ENCODE results near the gene NEK7.

The NEK7 gene

DNA sequence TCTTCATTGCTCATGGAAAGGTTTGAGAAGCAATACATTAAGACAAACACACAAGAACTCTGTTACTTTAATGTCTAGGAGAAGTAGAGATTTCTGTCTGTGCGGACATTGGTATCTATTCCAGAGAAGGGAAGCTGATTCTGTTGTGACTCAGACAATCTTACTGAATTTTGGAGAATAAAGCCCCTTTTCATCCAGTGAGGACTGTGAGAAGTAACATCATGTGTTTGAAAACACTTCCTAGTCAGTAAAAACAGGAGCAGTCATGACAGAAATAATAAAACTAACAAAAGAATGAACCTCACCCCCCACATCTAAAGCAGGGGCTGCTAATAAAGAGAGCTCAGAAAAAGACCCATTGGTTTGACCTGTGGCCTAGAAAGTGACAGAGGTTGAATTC lies 46.6 kb downstream of the NEK7 start:
- no peak for DNase-seq (ENCODE audit: low spot score)
- Histone ChIP-seq H3K27ac (no peak overlapping the region), H3K4me3 (no peak overlapping the region)
- TF ChIP-seq, protein P1, sequence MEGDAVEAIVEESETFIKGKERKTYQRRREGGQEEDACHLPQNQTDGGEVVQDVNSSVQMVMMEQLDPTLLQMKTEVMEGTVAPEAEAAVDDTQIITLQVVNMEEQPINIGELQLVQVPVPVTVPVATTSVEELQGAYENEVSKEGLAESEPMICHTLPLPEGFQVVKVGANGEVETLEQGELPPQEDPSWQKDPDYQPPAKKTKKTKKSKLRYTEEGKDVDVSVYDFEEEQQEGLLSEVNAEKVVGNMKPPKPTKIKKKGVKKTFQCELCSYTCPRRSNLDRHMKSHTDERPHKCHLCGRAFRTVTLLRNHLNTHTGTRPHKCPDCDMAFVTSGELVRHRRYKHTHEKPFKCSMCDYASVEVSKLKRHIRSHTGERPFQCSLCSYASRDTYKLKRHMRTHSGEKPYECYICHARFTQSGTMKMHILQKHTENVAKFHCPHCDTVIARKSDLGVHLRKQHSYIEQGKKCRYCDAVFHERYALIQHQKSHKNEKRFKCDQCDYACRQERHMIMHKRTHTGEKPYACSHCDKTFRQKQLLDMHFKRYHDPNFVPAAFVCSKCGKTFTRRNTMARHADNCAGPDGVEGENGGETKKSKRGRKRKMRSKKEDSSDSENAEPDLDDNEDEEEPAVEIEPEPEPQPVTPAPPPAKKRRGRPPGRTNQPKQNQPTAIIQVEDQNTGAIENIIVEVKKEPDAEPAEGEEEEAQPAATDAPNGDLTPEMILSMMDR (IDR thresholded peaks at IDR 0.05) = no peak

DNA sequence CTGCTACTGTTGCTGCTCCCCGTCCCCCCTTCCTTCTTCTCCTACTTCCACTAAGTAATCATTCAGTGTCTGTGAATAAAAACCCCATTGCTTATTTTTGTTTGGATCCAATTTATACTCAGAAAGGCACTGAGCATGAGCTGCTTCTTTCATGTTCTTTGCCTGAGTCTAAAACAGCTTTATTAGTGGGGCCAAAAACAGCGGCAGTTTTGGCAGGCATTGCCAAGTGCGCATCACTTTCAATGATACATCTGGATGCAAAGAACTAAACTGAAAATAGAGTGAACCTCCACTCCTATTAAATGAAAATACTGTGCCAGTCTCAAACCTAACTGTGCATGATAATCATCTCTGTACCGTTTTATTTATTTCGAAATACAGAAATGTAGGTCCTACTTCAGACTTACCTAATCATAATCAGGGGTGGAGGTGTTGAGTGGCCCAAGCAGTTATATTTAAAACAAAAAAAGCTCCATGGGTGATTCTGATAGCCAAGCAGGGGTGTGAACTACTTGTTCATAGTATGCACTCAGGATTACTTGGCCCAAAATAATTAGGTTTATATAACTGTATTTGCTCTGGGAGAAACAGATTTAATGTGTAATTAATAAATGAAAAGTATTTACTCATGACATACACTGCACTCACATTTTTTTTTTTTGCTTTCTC lies 48.4 kb downstream of the NEK7 start:
- no peak overlapping the region for H3K4me3 ChIP-seq
- TF ChIP-seq, protein P1 (IDR thresholded peaks at IDR 0.05) = no peak
- H3K27ac ChIP-seq = no peak overlapping the region
- DNase-seq (ENCODE audit: low spot score) = no peak

DNA sequence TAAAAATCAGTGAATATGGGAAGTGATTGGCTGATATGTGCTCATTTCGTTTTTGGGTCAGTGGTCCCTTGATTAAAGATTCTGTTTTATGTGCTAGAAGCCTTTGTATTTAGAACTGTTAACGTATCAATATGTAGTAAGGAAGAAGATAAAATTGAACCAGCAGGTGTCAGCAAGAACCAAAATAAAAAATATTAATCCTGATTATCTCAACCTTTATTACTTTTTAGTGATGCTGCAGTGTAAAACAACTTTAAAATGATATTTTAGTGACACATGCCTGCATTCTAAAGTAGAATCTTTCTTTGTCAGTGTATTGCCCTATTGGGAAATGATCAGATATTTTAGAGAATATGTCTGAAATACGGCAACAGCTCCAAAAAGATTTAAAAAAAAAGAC lies 49.5 kb downstream of the NEK7 start:
- TF ChIP-seq, protein P1 (IDR thresholded peaks at IDR 0.05) = no peak
- DNase-seq (ENCODE audit: low spot score) = no peak
- H3K27ac ChIP-seq = no peak overlapping the region
- H3K4me3 ChIP-seq = no peak overlapping the region

DNA sequence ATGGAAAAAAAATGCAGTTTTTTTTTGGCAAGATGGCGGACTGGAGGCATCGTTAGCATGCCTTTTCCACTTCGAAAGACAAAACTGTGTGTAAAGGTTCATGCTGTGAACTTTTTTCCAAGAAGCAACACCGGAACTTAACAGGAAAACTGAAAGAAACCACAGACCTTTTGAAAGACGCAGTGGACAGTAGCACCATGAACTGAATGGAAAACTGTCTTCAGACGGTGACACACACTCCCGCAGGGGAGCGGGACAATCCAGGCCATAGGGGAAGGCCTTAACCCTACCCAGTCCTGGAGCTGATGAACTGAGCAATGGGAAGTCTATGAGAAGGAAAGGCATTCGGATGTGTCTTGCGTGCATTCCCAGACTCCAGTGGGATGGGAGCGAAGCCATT lies 54.9 kb downstream of the NEK7 start:
- TF ChIP-seq, protein P1 (IDR thresholded peaks at IDR 0.05) = no peak
- Histone ChIP-seq H3K27ac (no peak overlapping the region), H3K4me3 (no peak overlapping the region)
- no peak for DNase-seq (ENCODE audit: low spot score)

DNA sequence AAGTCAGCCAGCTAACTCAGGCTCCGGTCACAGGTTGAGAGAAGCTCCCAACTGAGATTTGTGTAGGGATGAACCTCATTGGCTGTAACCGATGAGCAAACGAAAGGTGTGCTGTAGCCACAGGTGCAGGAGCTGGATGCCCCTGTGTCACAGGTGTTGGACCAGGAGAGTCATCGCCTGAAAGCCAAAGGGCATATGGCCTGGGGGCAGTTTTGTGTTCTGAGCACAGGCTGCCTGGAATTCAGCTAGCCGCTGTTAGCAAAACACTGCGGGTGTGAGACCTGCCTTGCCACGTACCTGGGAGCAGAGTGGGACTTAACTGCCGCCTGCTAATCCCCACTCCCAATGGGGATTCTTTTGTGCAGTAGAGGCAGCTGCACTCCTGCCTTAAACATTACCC lies 55.3 kb downstream of the NEK7 start:
- no peak overlapping the region for H3K27ac ChIP-seq
- TF ChIP-seq, protein P1 (IDR thresholded peaks at IDR 0.05) = no peak

DNA sequence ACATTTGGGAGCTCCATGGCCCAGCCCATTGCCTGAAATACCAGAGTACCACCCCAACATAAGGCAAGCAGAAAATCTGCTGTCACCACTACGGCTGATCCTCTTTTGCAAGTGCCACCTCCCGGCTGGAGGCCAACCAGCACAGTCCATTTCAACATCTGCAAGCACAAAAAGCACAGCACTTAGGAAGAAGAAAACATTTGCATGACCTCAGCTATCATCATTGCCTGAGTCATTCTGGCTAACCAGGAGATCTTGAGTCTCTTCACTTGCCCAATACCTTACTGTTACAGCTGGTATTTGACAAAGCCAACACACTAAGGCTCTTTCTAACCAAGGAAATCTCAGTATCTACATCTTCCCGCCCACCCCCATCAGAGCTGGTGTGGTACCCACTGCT lies 55.9 kb downstream of the NEK7 start:
- Histone ChIP-seq H3K4me3 (no peak overlapping the region), H3K27ac (no peak overlapping the region)
- TF ChIP-seq, protein P1 (IDR thresholded peaks at IDR 0.05) = no peak
- DNase-seq (ENCODE audit: low spot score) = no peak

More for the DNA sequence above, 55.3 kb downstream of the NEK7 start:
- DNase-seq (ENCODE audit: low spot score) = no peak
- no peak overlapping the region for H3K4me3 ChIP-seq

DNA sequence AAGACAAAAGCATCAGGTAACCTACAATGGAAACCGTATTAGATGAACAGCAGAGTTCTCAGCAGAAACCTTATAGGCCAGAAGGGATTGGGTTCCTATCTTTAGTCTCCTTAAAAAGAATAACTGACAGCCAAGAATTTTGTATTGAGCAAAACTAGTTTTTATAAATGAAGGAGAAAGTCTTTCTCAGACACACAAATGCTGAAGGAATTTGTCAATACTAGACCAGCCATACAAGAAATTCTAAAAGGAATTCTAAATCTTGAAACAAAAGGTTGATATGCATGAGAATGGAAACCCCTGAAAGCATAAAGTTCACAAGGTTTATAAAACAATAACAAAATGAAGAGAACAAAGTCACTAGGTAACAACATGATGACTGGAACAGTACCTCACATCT lies 58.1 kb downstream of the NEK7 start:
- TF ChIP-seq, protein P1 (IDR thresholded peaks at IDR 0.05) = no peak
- H3K27ac ChIP-seq = no peak overlapping the region
- DNase-seq (ENCODE audit: low spot score) = no peak
- H3K4me3 ChIP-seq = no peak overlapping the region
